ENCODE data around the gene SLAIN2.
"Not testable (repeated sequence)": the region's sequence is repeated elsewhere in the genome, so short reads cannot be mapped to it uniquely, and the experiment has no call there.

The SLAIN2 gene

GRCh38 chr4:48340965-48341775 lies at the start of gene SLAIN2:
TSS of gene SLAIN2 (plus strand) at chr4:48341529. CDS start at chr4:48341740, 211 bp downstream.
- peak; percentile 97 for DNase-seq

GRCh38 chr4:48292218-48292790 lies 49.0 kb upstream of the SLAIN2 start:
- not testable (repeated sequence) for DNase-seq

- DNase-seq = no peak
Measured at GRCh38 chr4:48295116-48295515, 46.2 kb upstream of the SLAIN2 start.

- DNase-seq = no peak
Measured at GRCh38 chr4:48296365-48296764, 45.0 kb upstream of the SLAIN2 start.

- no peak for DNase-seq
Measured at GRCh38 chr4:48297256-48297846, 44.0 kb upstream of the SLAIN2 start.

GRCh38 chr4:48299560-48299959 lies 41.8 kb upstream of the SLAIN2 start:
- DNase-seq = no peak

- DNase-seq = no peak
Measured at GRCh38 chr4:48300004-48300403, 41.3 kb upstream of the SLAIN2 start.

GRCh38 chr4:48305508-48305907 lies 35.8 kb upstream of the SLAIN2 start:
- no peak for DNase-seq

- no peak for DNase-seq
Measured at GRCh38 chr4:48307528-48307927, 33.8 kb upstream of the SLAIN2 start.

GRCh38 chr4:48308901-48309300 lies 32.4 kb upstream of the SLAIN2 start:
- no peak for DNase-seq

GRCh38 chr4:48311896-48312295 lies 29.4 kb upstream of the SLAIN2 start:
- no peak for DNase-seq

- not testable (repeated sequence) for DNase-seq
Measured at GRCh38 chr4:48314746-48315145, 26.6 kb upstream of the SLAIN2 start.

GRCh38 chr4:48315728-48316630 lies 25.4 kb upstream of the SLAIN2 start:
- no peak for DNase-seq

GRCh38 chr4:48321312-48321711 lies 20.0 kb upstream of the SLAIN2 start:
- DNase-seq = no peak

GRCh38 chr4:48322063-48322462 lies 19.3 kb upstream of the SLAIN2 start:
- DNase-seq = no peak

GRCh38 chr4:48324281-48324680 lies 17.0 kb upstream of the SLAIN2 start:
- no peak for DNase-seq

GRCh38 chr4:48329193-48329592 lies 12.1 kb upstream of the SLAIN2 start:
- no peak for DNase-seq

- no peak for DNase-seq
Measured at GRCh38 chr4:48329976-48330375, 11.4 kb upstream of the SLAIN2 start.

GRCh38 chr4:48331577-48332330 lies 9.6 kb upstream of the SLAIN2 start:
- no peak for DNase-seq

GRCh38 chr4:48332661-48333060 lies 8.7 kb upstream of the SLAIN2 start:
- no peak for DNase-seq

- DNase-seq = no peak
Measured at GRCh38 chr4:48333587-48333986, 7.7 kb upstream of the SLAIN2 start.

GRCh38 chr4:48334236-48334635 lies 7.1 kb upstream of the SLAIN2 start:
- no peak for DNase-seq
